WTC11 (cell line): ENCODE data around the gene FHL3. TPM values are rescaled to one million over a fixed set of nuclear protein-coding genes. Genes with fewer than 3 reads are reported as not detected.
A peak's percentile ranks its signal among the peaks of the same experiment; 100 is the strongest.

Source experiments
- ATAC-seq: fragments of 200-7000 bp; cut with Tn5 transposase; 2 replicates; pipeline ENCODE4 v1.10.0; 2021; ENCODE audit warnings: mild to moderate bottlenecking, moderate library complexity
- CTCF ChIA-PET: fragments of 300-600 bp; sonication (Branson Sonifier 250); formaldehyde crosslinking; loops from one replicate; lab custom pipeline; 2021; ENCODE audit warnings: antibody characterized with exemption; lab: Charles Lee
- POLR2A ChIA-PET: fragments of 350-600 bp; sonication (Branson Sonifier 250); formaldehyde crosslinking; loops from one replicate; lab custom pipeline; 2021; ENCODE audit warnings: antibody characterized with exemption; lab: Charles Lee
- DNase-seq: peaks from one replicate; pipeline ENCODE4 v3.0.0; 2021; ENCODE audit warnings: low spot score
- H3K27ac Mint-ChIP-seq: 2 replicates; pipeline ENCODE4 v1.8.0; 2021; ENCODE audit warnings: mixed read lengths
- H3K27me3 Mint-ChIP-seq: 2 replicates; pipeline ENCODE4 v1.8.0; 2021; ENCODE audit warnings: low read depth, mild to moderate bottlenecking, moderate library complexity, mixed read lengths
- H3K36me3 Mint-ChIP-seq: 2 replicates; pipeline ENCODE4 v1.8.0; 2021; ENCODE audit warnings: mixed read lengths
- H3K4me1 Mint-ChIP-seq: 2 replicates; pipeline ENCODE4 v1.8.0; 2022; ENCODE audit warnings: mixed read lengths
- H3K4me3 Mint-ChIP-seq: 2 replicates; pipeline ENCODE4 v1.8.0; 2021; ENCODE audit warnings: mild to moderate bottlenecking, moderate library complexity, mixed read lengths
- H3K9me3 Mint-ChIP-seq: 2 replicates; pipeline ENCODE4 v1.8.0; 2021; ENCODE audit warnings: mixed read lengths
- ATF2 ChIP-seq: sonication (generic); formaldehyde crosslinking; IDR thresholded peaks from 2 replicates; pipeline ENCODE4 v1.8.1; 2022; ENCODE audit warnings: low read depth, missing genetic modification reagents, borderline replicate concordance
- E2F4 ChIP-seq: sonication (generic); formaldehyde crosslinking; IDR thresholded peaks from 2 replicates; pipeline ENCODE4 v1.8.1; 2022; ENCODE audit warnings: low read depth, mild to moderate bottlenecking, moderate library complexity, missing genetic modification reagents, borderline replicate concordance
- E2F5 ChIP-seq: sonication (generic); formaldehyde crosslinking; IDR thresholded peaks from 2 replicates; pipeline ENCODE4 v1.8.1; 2022; ENCODE audit warnings: mild to moderate bottlenecking, moderate library complexity, missing genetic modification reagents
- ESRRA ChIP-seq: sonication (generic); formaldehyde crosslinking; IDR thresholded peaks from 2 replicates; pipeline ENCODE4 v1.8.1; 2022; ENCODE audit warnings: mild to moderate bottlenecking, missing genetic modification reagents, borderline replicate concordance
- FOXP1 ChIP-seq: sonication (generic); formaldehyde crosslinking; IDR thresholded peaks from 2 replicates; pipeline ENCODE4 v1.8.0; 2022; ENCODE audit warnings: missing genetic modification reagents, mild to moderate bottlenecking, moderate library complexity, borderline replicate concordance
- GABPB1 ChIP-seq: sonication (generic); formaldehyde crosslinking; IDR thresholded peaks from 2 replicates; pipeline ENCODE4 v1.8.1; 2023; ENCODE audit warnings: mild to moderate bottlenecking, missing genetic modification reagents
- HMGXB4 ChIP-seq: sonication (generic); formaldehyde crosslinking; IDR thresholded peaks from 2 replicates; pipeline ENCODE4 v1.8.1; 2023; ENCODE audit warnings: mild to moderate bottlenecking, moderate library complexity, missing genetic modification reagents
- JUN ChIP-seq: sonication (generic); formaldehyde crosslinking; IDR thresholded peaks from 2 replicates; pipeline ENCODE4 v1.8.0; 2023; ENCODE audit warnings: mild to moderate bottlenecking, missing genetic modification reagents
- KAT7 ChIP-seq: sonication (generic); formaldehyde crosslinking; IDR thresholded peaks from 2 replicates; pipeline ENCODE4 v1.8.1; 2023; ENCODE audit warnings: missing genetic modification reagents, mild to moderate bottlenecking, borderline replicate concordance
- MYBL2 ChIP-seq: sonication (generic); formaldehyde crosslinking; IDR thresholded peaks from 2 replicates; pipeline ENCODE4 v1.8.1; 2023; ENCODE audit warnings: mild to moderate bottlenecking, moderate library complexity, missing genetic modification reagents
- NFATC4 ChIP-seq: fragments of 250-450 bp; sonication (Bioruptor Pico); IDR thresholded peaks from 2 replicates; pipeline ENCODE4 v1.9.0; 2021; ENCODE audit warnings: mild to moderate bottlenecking
- NR2C2 ChIP-seq: sonication (generic); formaldehyde crosslinking; IDR thresholded peaks from 2 replicates; pipeline ENCODE4 v1.8.0; 2022; ENCODE audit warnings: mild to moderate bottlenecking, missing genetic modification reagents
- PREB ChIP-seq: sonication (generic); formaldehyde crosslinking; IDR thresholded peaks from 2 replicates; pipeline ENCODE4 v1.8.1; 2022; ENCODE audit warnings: mild to moderate bottlenecking, missing genetic modification reagents, moderate library complexity, borderline replicate concordance
- RORB ChIP-seq: fragments of 250-450 bp; sonication (Bioruptor Pico); IDR thresholded peaks from 2 replicates; pipeline ENCODE4 v1.9.0; 2021; ENCODE audit warnings: mild to moderate bottlenecking
- SOX15 ChIP-seq: fragments of 250-450 bp; sonication (Bioruptor Pico); IDR thresholded peaks from 2 replicates; pipeline ENCODE4 v1.9.0; 2021; ENCODE audit warnings: mild to moderate bottlenecking
- SP1 ChIP-seq: sonication (generic); formaldehyde crosslinking; conservative IDR thresholded peaks from 2 replicates; pipeline ENCODE4 v1.8.1; 2022; ENCODE audit warnings: missing genetic modification reagents
- ZMAT4 ChIP-seq: fragments of 250-450 bp; sonication (Bioruptor Pico); IDR thresholded peaks from 2 replicates; pipeline ENCODE4 v1.9.0; 2021; ENCODE audit warnings: mild to moderate bottlenecking
- ZNF396 ChIP-seq: fragments of 250-450 bp; sonication (Bioruptor Pico); IDR thresholded peaks from 2 replicates; pipeline ENCODE4 v1.8.0; 2021; ENCODE audit warnings: mild to moderate bottlenecking, moderate library complexity, borderline replicate concordance
- ZNF671 ChIP-seq: fragments of 250-450 bp; sonication (Bioruptor Pico); IDR thresholded peaks from 2 replicates; pipeline ENCODE4 v1.8.0; 2021; ENCODE audit warnings: mild to moderate bottlenecking
- total RNA-seq: library from RNA; stranded (reverse); gene quantifications from 3 replicates; pipeline ENCODE4 v1.2.3, GENCODE V29; 2021

The FHL3 gene
- total RNA-seq, 1 experiment from 2014 or later: 34.4 TPM

GRCh38 chr1:37994886-37995566, 10.3 kb downstream of the FHL3 start:
- TF ChIP-seq E2F5 (CRISPR knock-in tag) (no peak), FOXP1 (CRISPR knock-in tag) (no peak), KAT7 (no peak), RORB (CRISPR knock-in tag) (no peak), ESRRA (CRISPR knock-in tag) (no peak), HMGXB4 (CRISPR knock-in tag) (no peak), PREB (no peak), MYBL2 (CRISPR knock-in tag) (no peak), SOX15 (CRISPR knock-in tag) (no peak), NFATC4 (CRISPR knock-in tag) (no peak), GABPB1 (CRISPR knock-in tag) (no peak), ZMAT4 (CRISPR knock-in tag) (no peak)
- TF ChIP-seq, all 79 proteins: peak for 0
- Mint-ChIP-seq H3K4me3 (peak overlapping the region; percentile 78), H3K27ac (peak overlapping the region; percentile 79), H3K9me3 (no peaks in the 10 kb centered on the region), H3K36me3 (peaks cover 10% of the 10 kb centered on the region), H3K4me1 (peaks cover 33% of the 10 kb centered on the region), H3K27me3 (no peaks in the 10 kb centered on the region)
- POLR2A ChIA-PET: interaction anchor here (0.6 to 1.9 kb wide), 3 partner anchors 33 to 470 kb away, joined by 4 to 7 read pairs (median 5); no protein-coding TSS in a partner anchor
- ATAC-seq (no peak), DNase-seq (no peak)
- CTCF ChIA-PET: interaction anchor here (1.5 kb wide), 1 partner anchor 15 kb away, joined by 4 read pairs; no protein-coding TSS in a partner anchor

- TF ChIP-seq ATF2 (CRISPR knock-in tag): no peak
- no peak for TF ChIP-seq PREB
- no peak for TF ChIP-seq ZNF671 (CRISPR knock-in tag)
- no peak for TF ChIP-seq ZNF396 (CRISPR knock-in tag)
- 0 out of 2 replicates have a peak, but pooled peaks have one; percentile 15 for TF ChIP-seq KAT7
- TF ChIP-seq HMGXB4 (CRISPR knock-in tag): no peak
- TF ChIP-seq NR2C2 (CRISPR knock-in tag): no peak
- 0 out of 2 replicates have a peak, but pooled peaks have one; percentile 14 for TF ChIP-seq ESRRA (CRISPR knock-in tag)
- TF ChIP-seq JUN (CRISPR knock-in tag): no peak; the same call in 1 of the 2 replicates
- no peak for TF ChIP-seq E2F4 (CRISPR knock-in tag)
- TF ChIP-seq SP1 (CRISPR knock-in tag): no peak
- CTCF ChIA-PET: interaction anchor here (0.9 to 1.8 kb wide), 10 partner anchors 12 to 846 kb away, joined by 3 to 13 read pairs (median 6); partner anchors contain the start of genes MTF1 and UTP11
- peak; percentile 7 for ATAC-seq
- peak overlapping the region; percentile 53 for H3K27ac Mint-ChIP-seq
- peaks cover 32% of the 10 kb centered on the region for H3K36me3 Mint-ChIP-seq
- DNase-seq: no peak
- H3K4me1 Mint-ChIP-seq: peaks cover 12% of the 10 kb centered on the region
- peak overlapping the region; percentile 87 for H3K4me3 Mint-ChIP-seq
- no peaks in the 10 kb centered on the region for H3K27me3 Mint-ChIP-seq
- POLR2A ChIA-PET: interaction anchor here (0.6 to 1.1 kb wide), 3 partner anchors 10 to 24 kb away, joined by 3 to 4 read pairs (median 3); partner anchors contain the start of gene UTP11
- H3K9me3 Mint-ChIP-seq: no peaks in the 10 kb centered on the region
Observed at GRCh38 chr1:37989361-37989930, 15.9 kb downstream of the FHL3 start.
